ENCODE measurements around the gene SDC4.

Gene SDC4, protein sequence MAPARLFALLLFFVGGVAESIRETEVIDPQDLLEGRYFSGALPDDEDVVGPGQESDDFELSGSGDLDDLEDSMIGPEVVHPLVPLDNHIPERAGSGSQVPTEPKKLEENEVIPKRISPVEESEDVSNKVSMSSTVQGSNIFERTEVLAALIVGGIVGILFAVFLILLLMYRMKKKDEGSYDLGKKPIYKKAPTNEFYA

DNA sequence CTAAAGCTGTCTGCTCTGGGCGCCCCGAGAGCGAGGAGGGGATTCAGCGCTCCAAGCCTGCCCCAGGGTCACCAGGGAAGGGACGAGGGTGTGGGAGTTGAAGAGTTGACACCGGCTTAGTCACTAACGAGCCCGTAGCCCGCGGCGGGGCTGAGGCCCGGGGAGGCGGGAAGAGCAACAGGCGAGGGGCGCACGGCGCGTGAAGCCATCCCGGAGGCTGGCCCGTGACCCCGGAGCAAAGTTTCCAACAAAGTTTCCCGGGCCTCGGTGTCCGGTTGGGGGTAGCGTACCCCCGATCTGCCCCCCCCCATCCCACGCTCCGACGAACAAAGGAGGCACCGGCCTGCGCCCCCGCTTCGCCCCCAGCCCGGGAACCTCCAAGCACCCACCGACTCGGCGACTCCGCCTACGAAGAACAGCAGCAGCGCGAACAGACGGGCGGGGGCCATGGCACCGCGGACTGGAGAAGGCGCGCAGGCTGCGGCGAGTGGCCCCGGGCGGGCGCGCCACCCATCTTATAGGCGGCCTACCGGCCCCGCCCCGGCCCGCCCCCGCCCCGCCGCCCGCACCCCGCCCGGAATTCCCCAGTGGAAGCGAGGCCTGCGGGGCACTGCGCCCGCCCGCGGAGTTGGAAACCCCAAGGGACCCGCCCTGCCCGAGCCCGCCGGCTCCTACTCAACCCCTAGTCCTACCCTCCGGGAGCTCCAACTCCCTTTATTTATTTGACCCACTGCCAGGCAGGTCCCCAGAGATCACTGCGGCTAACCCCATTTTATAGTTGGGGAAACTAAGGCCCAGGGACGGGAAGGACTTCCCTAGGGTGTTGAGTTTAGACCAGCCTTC lies at the start of gene SDC4:
SDC4 (minus strand) TSS at position 489 of the 843 bp plus-strand sequence; CDS start at position 449, 40 bp downstream.
- Histone ChIP-seq H3K9me3 (no peaks in the 10 kb centered on the region), H3K4me1 (peaks cover 23% of the 10 kb centered on the region), H3K4me3 (peak within 1 kb of the TSS; percentile 58), H3K36me3 (replicated peaks) (no peaks in the 10 kb centered on the region), H3K27me3 (ENCODE audit: low read depth) (no peaks in the 10 kb centered on the region)
- DNase-seq (ENCODE audit: low spot score in 2 of 2) = peak; percentile 35 to 77
- in situ Hi-C loops (cut with MboI; ENCODE audit: low sequenced_read_pairs) = no loop called here

DNA sequence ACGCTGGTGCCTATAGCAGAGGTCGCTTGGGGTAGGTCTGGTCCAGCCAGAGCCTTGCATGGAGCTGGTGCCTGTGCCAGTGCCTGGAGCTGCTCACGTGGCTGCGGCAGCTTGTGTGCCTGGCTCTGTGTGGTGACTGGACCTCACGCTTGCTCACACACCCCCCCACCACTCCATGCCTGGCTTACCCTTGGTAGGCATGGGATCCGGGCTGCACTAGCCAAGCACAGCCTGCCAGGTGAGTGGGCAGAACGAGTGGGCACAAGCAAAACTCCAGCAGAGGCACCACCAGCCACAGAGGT lies 46.8 kb upstream of the SDC4 start:
- Histone ChIP-seq H3K27me3 (ENCODE audit: low read depth) (no peaks in the 10 kb centered on the region), H3K4me3 (no peak overlapping the region), H3K9me3 (peaks cover 7% of the 10 kb centered on the region), H3K4me1 (no peaks in the 10 kb centered on the region), H3K36me3 (replicated peaks) (no peaks in the 10 kb centered on the region)
- DNase-seq (ENCODE audit: low spot score in 2 of 2) = no peak
- in situ Hi-C loops (cut with MboI; ENCODE audit: low sequenced_read_pairs) = no loop called here

DNA sequence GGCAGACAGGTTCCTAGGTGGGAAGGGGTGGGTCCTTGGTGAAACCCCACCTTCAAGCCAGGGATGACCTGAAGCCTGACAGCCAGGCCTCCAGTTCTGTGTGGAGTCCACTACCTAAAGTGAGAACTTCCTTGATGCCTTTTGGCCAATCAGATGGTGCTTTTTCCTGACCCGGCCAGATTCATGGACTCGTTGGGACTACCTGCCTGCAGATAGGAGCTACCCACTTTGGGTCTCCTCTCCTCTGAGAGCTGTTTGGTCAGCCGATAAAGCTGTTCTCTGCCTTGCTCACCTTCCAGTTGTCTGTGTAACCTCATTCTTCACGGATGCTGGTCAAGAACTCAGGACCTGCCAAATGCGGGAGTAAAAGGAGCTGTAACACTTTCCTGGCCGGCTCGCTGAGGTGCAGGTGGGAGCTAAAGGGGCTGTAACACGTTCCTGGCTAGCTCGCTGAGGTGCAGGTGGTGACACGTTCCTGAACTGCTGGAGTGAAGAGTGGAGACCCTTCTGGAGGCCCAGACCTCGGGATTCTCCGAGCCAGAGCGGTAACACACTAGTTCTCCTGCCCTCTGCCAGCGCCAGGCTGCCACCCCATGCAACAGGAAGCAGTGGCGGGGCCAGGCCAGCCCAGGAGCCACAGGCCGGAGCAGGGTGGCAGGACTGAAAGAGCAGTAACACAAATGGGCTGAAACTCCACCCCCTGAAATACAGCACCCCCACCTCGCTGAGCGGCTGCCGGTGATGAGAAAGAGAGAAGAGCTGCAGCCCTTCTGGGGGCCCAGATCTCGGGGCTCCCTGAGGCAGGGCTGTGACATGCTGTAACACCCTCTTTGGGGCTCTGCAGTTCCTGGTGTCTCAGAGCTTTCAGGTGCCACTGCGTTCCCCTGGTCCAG lies 46.2 kb upstream of the SDC4 start:
- in situ Hi-C loops (cut with MboI; ENCODE audit: low sequenced_read_pairs) = no loop called here
- Histone ChIP-seq H3K9me3 (peaks cover 4% of the 10 kb centered on the region), H3K36me3 (replicated peaks) (no peaks in the 10 kb centered on the region)

DNA sequence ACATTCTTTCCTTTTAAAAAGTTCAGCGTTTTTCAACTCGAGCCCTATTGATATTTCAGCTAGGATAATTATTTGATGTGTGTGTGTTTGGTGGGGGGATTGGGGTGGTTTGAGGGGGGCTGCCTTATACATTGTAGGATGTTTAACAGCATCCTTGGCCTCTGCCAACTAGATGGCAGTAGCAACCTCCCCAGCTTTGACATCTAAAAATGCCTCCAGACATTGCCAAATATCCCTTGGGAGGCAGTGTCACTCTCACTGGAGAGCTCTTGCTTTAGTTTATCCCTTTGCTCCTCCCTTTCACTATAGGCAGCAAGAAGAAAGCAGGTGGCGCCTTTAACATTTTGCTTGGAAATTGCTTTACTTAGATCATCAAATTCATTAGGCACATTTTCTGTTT lies 44.5 kb upstream of the SDC4 start:
- Histone ChIP-seq H3K9me3 (no peaks in the 10 kb centered on the region), H3K4me3 (no peak overlapping the region), H3K4me1 (no peaks in the 10 kb centered on the region), H3K36me3 (replicated peaks) (no peaks in the 10 kb centered on the region), H3K27me3 (ENCODE audit: low read depth) (no peaks in the 10 kb centered on the region)
- in situ Hi-C loops (cut with MboI; ENCODE audit: low sequenced_read_pairs) = no loop called here
- no peak for DNase-seq (ENCODE audit: low spot score in 2 of 2)

More for the DNA sequence above, 46.2 kb upstream of the SDC4 start:
- Histone ChIP-seq H3K4me1 (no peaks in the 10 kb centered on the region), H3K4me3 (no peak overlapping the region), H3K27me3 (ENCODE audit: low read depth) (no peaks in the 10 kb centered on the region)
- no peak for DNase-seq (ENCODE audit: low spot score in 2 of 2)

DNA sequence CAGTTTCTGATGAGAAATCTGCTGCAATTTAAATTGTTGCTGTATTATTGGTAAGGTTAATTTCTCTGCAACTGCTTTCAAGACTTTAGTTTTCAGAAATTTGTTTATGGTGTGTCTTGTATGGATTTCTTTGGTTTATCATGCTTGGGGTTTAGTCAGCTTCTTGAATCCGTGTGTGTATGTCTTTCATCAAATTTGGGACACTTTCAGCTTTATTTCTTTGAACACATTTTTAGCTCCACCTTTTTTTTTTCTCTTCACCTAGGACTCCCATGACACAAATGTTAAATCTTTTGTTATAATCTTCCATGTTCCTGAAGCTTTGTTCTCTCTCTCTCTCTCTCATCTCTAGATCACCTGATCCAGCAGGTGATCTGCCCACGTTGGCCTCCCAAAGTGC lies 43.3 kb upstream of the SDC4 start:
- Histone ChIP-seq H3K9me3 (no peaks in the 10 kb centered on the region), H3K36me3 (replicated peaks) (no peaks in the 10 kb centered on the region), H3K4me1 (no peaks in the 10 kb centered on the region), H3K27me3 (ENCODE audit: low read depth) (no peaks in the 10 kb centered on the region), H3K4me3 (no peak overlapping the region)
- no peak for DNase-seq (ENCODE audit: low spot score in 2 of 2)
- in situ Hi-C loops (cut with MboI; ENCODE audit: low sequenced_read_pairs) = no loop called here

DNA sequence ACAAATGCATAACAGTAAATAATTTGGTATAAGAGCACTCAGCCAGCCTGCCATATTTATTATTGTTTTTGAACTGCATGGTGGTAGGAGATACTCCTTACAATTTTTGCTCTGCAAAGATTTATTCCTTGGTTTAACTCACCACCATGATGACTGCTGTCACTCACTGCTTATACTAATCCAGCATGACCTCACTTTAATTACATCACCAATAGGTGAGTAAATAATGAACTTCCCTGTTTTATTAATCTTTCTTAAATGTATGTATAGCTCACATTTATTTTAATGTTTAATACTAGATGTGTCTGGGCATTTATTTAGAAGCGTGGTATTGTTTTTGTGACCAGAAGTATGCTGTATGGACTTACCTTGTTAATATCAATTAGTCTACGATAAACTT lies 42.7 kb upstream of the SDC4 start:
- no peaks in the 10 kb centered on the region for H3K4me1 ChIP-seq
- H3K9me3 ChIP-seq = no peaks in the 10 kb centered on the region
- in situ Hi-C loops (cut with MboI; ENCODE audit: low sequenced_read_pairs) = no loop called here
- no peaks in the 10 kb centered on the region for H3K27me3 ChIP-seq (ENCODE audit: low read depth)
- H3K36me3 ChIP-seq (replicated peaks) = no peaks in the 10 kb centered on the region
- no peak overlapping the region for H3K4me3 ChIP-seq
- no peak for DNase-seq (ENCODE audit: low spot score in 2 of 2)

DNA sequence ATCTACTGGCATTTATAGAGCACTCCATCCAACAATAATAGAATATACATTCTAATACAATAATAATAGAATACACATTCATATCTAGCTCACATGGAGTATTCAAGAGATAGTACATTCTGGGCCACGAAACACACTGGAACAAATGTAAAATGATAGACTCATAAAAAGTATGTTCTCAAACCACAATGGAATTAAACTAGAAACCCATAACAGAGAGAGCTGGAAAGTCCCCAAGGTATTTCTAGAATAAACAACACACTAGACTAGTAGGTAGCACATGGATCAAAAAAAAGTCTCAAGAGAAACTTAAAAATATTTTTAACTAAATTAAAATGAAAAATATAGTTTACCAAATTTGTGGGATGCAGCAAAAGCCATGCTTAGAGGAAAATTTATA lies 39.0 kb upstream of the SDC4 start:
- in situ Hi-C loops (cut with MboI; ENCODE audit: low sequenced_read_pairs) = no loop called here
- Histone ChIP-seq H3K4me3 (no peak overlapping the region), H3K9me3 (no peaks in the 10 kb centered on the region), H3K27me3 (ENCODE audit: low read depth) (no peaks in the 10 kb centered on the region), H3K36me3 (replicated peaks) (no peaks in the 10 kb centered on the region), H3K4me1 (no peaks in the 10 kb centered on the region)
- no peak for DNase-seq (ENCODE audit: low spot score in 2 of 2)

DNA sequence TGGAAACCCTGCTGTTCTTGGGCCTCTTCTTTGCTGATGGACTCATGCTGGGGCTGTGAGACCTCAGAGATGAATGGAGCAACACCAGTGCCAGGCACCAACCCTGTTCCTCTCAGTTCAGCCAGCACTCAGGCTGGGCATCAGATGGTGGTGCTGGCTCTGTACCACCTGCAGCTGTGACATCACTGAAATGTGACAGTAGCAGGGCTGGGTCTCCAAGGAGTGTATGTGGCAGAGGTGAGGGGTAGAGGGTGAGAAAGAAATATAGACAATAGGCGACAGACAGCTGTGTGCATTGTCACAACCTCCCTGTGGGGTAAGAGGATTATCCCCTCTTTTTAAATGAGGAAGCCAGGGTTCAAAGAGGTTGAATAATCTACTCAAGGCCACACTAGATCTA lies 30.0 kb upstream of the SDC4 start, which contains the start of gene TP53TG5:
TP53TG5 (minus strand) TSS at position 135 of the 400 bp plus-strand sequence; CDS start at position 46, 89 bp downstream.
- peak in 1 of 2 experiments; percentile 3 for DNase-seq (ENCODE audit: low spot score in 2 of 2)
- Histone ChIP-seq H3K27me3 (ENCODE audit: low read depth) (no peaks in the 10 kb centered on the region), H3K9me3 (no peaks in the 10 kb centered on the region), H3K4me3 (no peak within 1 kb of the TSS), H3K36me3 (replicated peaks) (no peaks in the 10 kb centered on the region), H3K4me1 (peaks cover 7% of the 10 kb centered on the region; the same call in 1 of the 2 replicates)
- in situ Hi-C loops (cut with MboI; ENCODE audit: low sequenced_read_pairs) = no loop called here

DNA sequence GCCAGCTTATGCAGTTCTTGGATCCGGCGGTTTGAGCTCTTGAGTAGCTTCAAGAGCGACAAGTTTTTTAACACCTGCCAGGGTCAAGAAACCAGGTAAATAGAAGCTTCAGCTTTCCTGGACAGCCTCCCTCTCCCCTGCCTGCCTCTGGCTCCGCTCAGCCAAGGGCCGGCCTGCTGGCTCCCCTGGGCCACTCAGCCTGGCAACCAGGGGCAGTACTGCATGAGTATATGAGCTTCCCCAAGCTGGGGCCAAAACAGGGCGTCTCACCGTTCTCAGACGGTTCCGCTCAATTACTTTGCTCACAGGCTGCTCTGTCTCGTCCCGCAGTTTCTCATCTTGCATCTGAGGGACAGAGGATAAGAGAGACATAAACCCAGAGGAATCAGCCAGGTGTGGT lies 29.0 kb upstream of the SDC4 start:
- Histone ChIP-seq H3K4me1 (peaks cover 7% of the 10 kb centered on the region; the same call in 1 of the 2 replicates), H3K36me3 (replicated peaks) (no peaks in the 10 kb centered on the region), H3K27me3 (ENCODE audit: low read depth) (no peaks in the 10 kb centered on the region), H3K9me3 (no peaks in the 10 kb centered on the region), H3K4me3 (no peak overlapping the region)
- no peak for DNase-seq (ENCODE audit: low spot score in 2 of 2)
- in situ Hi-C loops (cut with MboI; ENCODE audit: low sequenced_read_pairs) = no loop called here

DNA sequence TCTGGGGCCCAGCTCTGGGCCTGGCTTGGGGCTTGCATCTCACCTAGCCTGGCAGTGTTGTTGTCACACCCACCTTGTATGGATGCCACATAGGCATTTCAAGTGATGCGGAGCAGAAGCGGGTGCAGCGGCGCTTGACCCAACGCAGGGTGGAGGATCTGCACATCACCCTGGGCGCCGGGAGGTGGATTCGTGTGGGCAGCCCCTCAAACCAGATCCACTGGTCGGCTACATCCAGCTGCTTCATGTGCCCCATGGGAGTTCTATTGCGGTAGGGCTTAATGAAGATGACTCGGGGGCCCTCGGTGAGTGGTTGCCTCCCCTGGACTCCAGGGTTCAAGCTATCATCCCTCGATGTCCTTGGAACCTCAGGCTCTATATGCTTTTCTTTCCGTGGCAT lies 26.7 kb upstream of the SDC4 start:
- no peaks in the 10 kb centered on the region for H3K36me3 ChIP-seq (replicated peaks)
- no peaks in the 10 kb centered on the region for H3K9me3 ChIP-seq
- H3K4me1 ChIP-seq = peaks cover 7% of the 10 kb centered on the region; the same call in 1 of the 2 replicates
- no peak for DNase-seq (ENCODE audit: low spot score in 2 of 2)
- no peak overlapping the region for H3K4me3 ChIP-seq
- H3K27me3 ChIP-seq (ENCODE audit: low read depth) = no peaks in the 10 kb centered on the region
- in situ Hi-C loops (cut with MboI; ENCODE audit: low sequenced_read_pairs) = loop anchor here (5.0 kb wide), 1 partner anchor 62 kb away; no protein-coding TSS in a partner anchor

DNA sequence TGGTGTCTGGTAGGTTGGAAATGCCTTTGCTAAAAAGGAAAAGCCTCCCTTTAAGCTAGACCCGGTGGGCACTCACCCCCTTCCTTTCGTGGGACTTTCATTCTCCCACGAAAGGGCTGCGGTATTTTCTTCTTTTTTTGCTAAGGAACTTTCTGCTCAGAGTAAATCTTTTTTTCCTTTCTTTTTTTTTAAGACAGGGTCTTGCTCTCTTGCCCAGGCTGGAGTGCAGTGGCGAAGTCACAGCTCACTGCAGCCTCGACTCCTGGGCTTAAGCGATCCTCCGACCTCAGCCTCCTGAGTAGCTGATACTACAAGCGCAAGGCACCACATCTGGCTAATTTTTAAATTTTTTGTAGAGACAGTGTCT lies 25.9 kb upstream of the SDC4 start:
- in situ Hi-C loops (cut with MboI; ENCODE audit: low sequenced_read_pairs) = loop anchor here (5.0 kb wide), 1 partner anchor 63 kb away; no protein-coding TSS in a partner anchor
- H3K4me3 ChIP-seq = 0 out of 2 replicates have a peak overlapping the region, but pooled peaks have one; percentile 25

DNA sequence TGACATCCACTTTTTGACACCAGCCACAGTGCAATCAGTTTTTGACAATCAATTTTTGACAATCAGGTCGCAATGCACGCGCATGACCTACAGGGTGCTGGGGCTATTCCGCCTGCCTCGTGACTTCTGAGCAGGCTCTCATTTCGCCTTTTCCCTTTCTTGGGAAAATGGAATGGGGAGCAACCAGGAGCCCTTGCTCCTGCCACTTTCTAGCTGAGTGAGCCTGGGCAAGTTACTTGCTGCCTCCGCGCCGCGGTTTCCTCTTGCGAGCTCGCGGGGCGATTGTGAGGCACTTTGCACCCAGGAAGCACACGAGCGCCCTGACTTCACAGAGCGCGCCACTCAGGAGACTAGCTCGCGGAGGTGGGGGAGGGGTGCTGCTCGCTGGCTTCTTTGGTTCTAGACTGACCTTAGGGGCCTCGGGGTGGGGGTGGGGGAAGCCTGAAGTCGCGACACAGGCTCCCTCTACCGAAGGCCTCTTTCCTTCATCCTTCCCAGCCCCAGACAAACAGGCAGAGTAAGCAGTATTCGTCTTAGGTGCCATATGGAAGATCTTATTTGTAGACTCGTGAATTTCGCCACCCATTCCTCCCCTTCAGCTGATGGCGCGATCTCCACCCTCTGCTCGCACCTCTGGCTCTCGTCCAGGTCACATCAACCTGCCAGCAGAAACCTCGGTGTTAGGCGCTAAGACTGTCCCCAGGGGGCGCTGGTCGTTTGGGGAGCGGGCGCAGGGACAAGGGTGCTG lies 25.3 kb upstream of the SDC4 start:
- DNase-seq (ENCODE audit: low spot score in 2 of 2) = peak; percentile 69 to 96
- in situ Hi-C loops (cut with MboI; ENCODE audit: low sequenced_read_pairs) = loop anchor here (5.0 kb wide), 1 partner anchor 64 kb away; no protein-coding TSS in a partner anchor
- peaks cover 3% of the 10 kb centered on the region for H3K36me3 ChIP-seq (replicated peaks)
- H3K4me3 ChIP-seq = peak overlapping the region; percentile 25
- H3K27me3 ChIP-seq (ENCODE audit: low read depth) = no peaks in the 10 kb centered on the region
- H3K4me1 ChIP-seq = peaks cover 7% of the 10 kb centered on the region; the same call in 1 of the 2 replicates
- H3K9me3 ChIP-seq = no peaks in the 10 kb centered on the region

More for the DNA sequence above, 25.9 kb upstream of the SDC4 start:
- no peaks in the 10 kb centered on the region; the same call in 1 of the 2 replicates for H3K36me3 ChIP-seq (replicated peaks)
- H3K9me3 ChIP-seq = no peaks in the 10 kb centered on the region
- H3K27me3 ChIP-seq (ENCODE audit: low read depth) = no peaks in the 10 kb centered on the region
- no peak for DNase-seq (ENCODE audit: low spot score in 2 of 2)
- peaks cover 7% of the 10 kb centered on the region; the same call in 1 of the 2 replicates for H3K4me1 ChIP-seq
